ENCODE results near the gene WARS2. TPM values are rescaled to one million over a fixed set of nuclear protein-coding genes. Genes with fewer than 3 reads are reported as not detected.

WARS2 gene
- total and polyA plus RNA-seq, 2 of the 8 experiments (the other 6 are each of a cell fraction or from before 2014, with no cell fraction given) = 4.3 to 12.9 TPM

- Histone ChIP-seq H3K79me2 (ENCODE audit: control insufficient read depth in 1 of 2, insufficient read depth in 2 of 2, low read length in 2 of 2) (no peaks in the 10 kb centered on the region), H2BK12ac (ENCODE audit: low read depth, low read length) (no peak overlapping the region), H2BK5ac (ENCODE audit: low read depth, low read length) (no peak overlapping the region), H2AK5ac (ENCODE audit: low read depth, low read length) (0 out of 2 replicates have a peak overlapping the region, but pooled peaks have one; percentile 25), H3K9ac (replicated peaks in 1 of 4; ENCODE audit: extremely low read depth in 1 of 4, low read depth in 3 of 4, low read length in 3 of 4) (no peak overlapping the region), H4K5ac (ENCODE audit: insufficient read length, low read depth, low read length) (no peak overlapping the region), H3K4me3 (ENCODE audit: extremely low read depth in 1 of 4, insufficient read depth in 2 of 4, low read depth in 3 of 4, low read length in 4 of 4) (peak overlapping the region in 1 of 4 experiments; percentile 51; a peak in 2 of 8 replicates), H3K18ac (ENCODE audit: extremely low read depth, low read length) (peak overlapping the region; percentile 15; the same call in 1 of the 2 replicates), H3K36me3 (ENCODE audit: control insufficient read depth in 2 of 4, insufficient read depth in 4 of 4, low read length in 3 of 4) (no peaks in the 10 kb centered on the region), H3K23me2 (ENCODE audit: low read depth, low read length) (peaks cover 4% of the 10 kb centered on the region; the same call in 1 of the 2 replicates), H3K14ac (ENCODE audit: insufficient read length) (no peak overlapping the region), H3K79me1 (ENCODE audit: low read depth, low read length) (no peaks in the 10 kb centered on the region), H3K56ac (replicated peaks; ENCODE audit: insufficient read length, low read depth, low read length) (no peak overlapping the region), H2BK120ac (replicated peaks; ENCODE audit: low read depth, low read length) (no peak overlapping the region), H3K27me3 (replicated peaks in 1 of 4; ENCODE audit: control insufficient read depth in 3 of 4, extremely low read depth in 1 of 4, insufficient read depth in 3 of 4, low read length in 3 of 4) (peaks cover 87 to 100% (median 100%) of the 10 kb centered on the region in 4 experiments), H3K23ac (ENCODE audit: insufficient read length) (no peak overlapping the region), H4K8ac (ENCODE audit: extremely low read depth, insufficient read depth, low read length) (no peak overlapping the region), H4K91ac (replicated peaks; ENCODE audit: insufficient read length, low read length) (no peak overlapping the region), H3K4me1 (replicated peaks in 1 of 4; ENCODE audit: control insufficient read depth in 3 of 4, insufficient read depth in 4 of 4, low read length in 3 of 4) (peaks cover 13 to 43% (median 20%) of the 10 kb centered on the region in 4 experiments), H3K4me2 (ENCODE audit: insufficient read depth in 1 of 2, low read depth in 2 of 2, low read length in 2 of 2) (peak overlapping the region; percentile 62 to 67), H3K9me3 (ENCODE audit: insufficient read depth in 2 of 2, low read depth in 1 of 2, low read length in 1 of 2) (no peaks in the 10 kb centered on the region), H2AFZ (ENCODE audit: low read length) (no peak overlapping the region), H2BK20ac (ENCODE audit: low read length) (peak overlapping the region; percentile 1; the same call in 1 of the 2 replicates), H2BK15ac (ENCODE audit: low read length) (no peak overlapping the region), H4K20me1 (replicated peaks in 1 of 2; ENCODE audit: control insufficient read depth in 1 of 2, insufficient read depth in 2 of 2, low read length in 2 of 2) (peaks cover 4 to 12% of the 10 kb centered on the region in 2 experiments), H3K4ac (replicated peaks; ENCODE audit: insufficient read length, low read depth, low read length) (no peak overlapping the region), H3K27ac (ENCODE audit: low read depth, low read length) (no peak overlapping the region)
- ChIA-PET POLR2A (ENCODE audit: partially characterized antibody) (interaction anchor here (1.1 to 1.5 kb wide), 2 partner anchors 12 to 149 kb away, joined by 3 to 4 read pairs; partner anchors contain the start of gene WARS2), CTCF (ENCODE audit: partially characterized antibody) (interaction anchor here (0.5 to 3.4 kb wide), 3 partner anchors 12 to 420 kb away, joined by 3 to 35 read pairs (median 7); no protein-coding TSS in a partner anchor)
- no peak for DNase-seq (ENCODE audit: low read depth in 1 of 2, low spot score in 2 of 2)
- no peak for FAIRE-seq
- WGBS, 2 experiments (ENCODE audit: extremely low coverage in 1 of 2, insufficient coverage in 1 of 2, insufficient read length in 1 of 2, insufficient replicate concordance in 2 of 2, low coverage in 1 of 2, low lambda C conversion rate in 2 of 2, missing lambda C conversion rate in 1 of 2) = 14% methylated on average over 22 of the region's 22 CpGs; no CpG with 5 or more reads in 1 of the 2 experiments
- TF ChIP-seq CBX8 (IDR thresholded peaks at IDR 0.05; ENCODE audit: borderline replicate concordance, low read depth, low read length) (peak; percentile 52; the same call in 1 of the 2 replicates), RNF2 (IDR thresholded peaks at IDR 0.05; ENCODE audit: borderline replicate concordance, low read depth, low read length, missing control alignments, poor library complexity, severe bottlenecking) (peak; percentile 40)
These were observed 148.1 kb downstream of the WARS2 start for GRCh38 chr1:118992237-118992825.

Measured in H1 (cell line).